WERI-Rb-1 (cell line): Measurements from ENCODE around the gene RYR2.

ENCODE experiments used
- DNase-seq: peaks from one replicate; pipeline ENCODE4 v3.0.0-alpha.2; 2020
- H3K27ac ChIP-seq: fragments of 250-450 bp; sonication (Bioruptor Pico); 2 replicates; pipeline ENCODE4 v1.5.1; 2020; ENCODE audit warnings: mild to moderate bottlenecking, moderate library complexity
- H3K27me3 ChIP-seq: fragments of 250-450 bp; sonication (Bioruptor Pico); 2 replicates; pipeline ENCODE4 v1.5.1; 2021; ENCODE audit warnings: mild to moderate bottlenecking, low read depth, moderate library complexity; ENCODE audit not compliant: insufficient read depth, severe bottlenecking
- H3K36me3 ChIP-seq: fragments of 250-450 bp; sonication (Bioruptor Pico); 2 replicates; pipeline ENCODE4 v1.5.1; 2020; ENCODE audit warnings: mild to moderate bottlenecking, moderate library complexity
- H3K4me3 ChIP-seq: 2 replicates; pipeline ENCODE4 v1.5.1; 2011; ENCODE audit warnings: low read depth, mild to moderate bottlenecking, control low read depth, low read length
- H3K9me3 ChIP-seq: fragments of 250-450 bp; sonication (Bioruptor Pico); 2 replicates; pipeline ENCODE4 v1.5.1; 2021; ENCODE audit warnings: mild to moderate bottlenecking, moderate library complexity; ENCODE audit not compliant: severe bottlenecking
- TF ChIP-seq, protein P1 (sequence below): IDR thresholded peaks from 2 replicates; pipeline ENCODE4 v1.5.1; 2011; ENCODE audit warnings: low read depth, mild to moderate bottlenecking, control low read depth, inconsistent platforms, low read length

The RYR2 gene

DNA sequence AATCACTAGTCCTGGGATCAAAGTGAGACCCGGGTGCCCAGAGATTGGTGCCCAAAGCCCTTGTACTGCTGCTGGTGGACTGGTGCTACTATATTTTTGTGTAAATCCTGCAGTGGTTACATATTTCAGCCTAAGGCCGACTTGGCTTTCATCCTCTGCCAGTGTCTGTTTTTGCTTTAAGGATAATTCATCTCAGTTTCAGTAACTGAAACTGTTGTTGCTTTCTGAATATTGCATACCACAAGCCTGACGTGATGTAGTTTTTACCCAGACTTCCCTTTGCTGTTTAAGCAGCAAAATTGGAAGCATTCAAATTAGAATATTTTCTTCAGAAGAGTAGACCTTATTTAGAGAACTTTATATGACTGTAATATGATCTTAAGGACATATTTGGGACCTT, 341.8 kb downstream of the RYR2 start:
- DNase-seq, result no peak

DNA sequence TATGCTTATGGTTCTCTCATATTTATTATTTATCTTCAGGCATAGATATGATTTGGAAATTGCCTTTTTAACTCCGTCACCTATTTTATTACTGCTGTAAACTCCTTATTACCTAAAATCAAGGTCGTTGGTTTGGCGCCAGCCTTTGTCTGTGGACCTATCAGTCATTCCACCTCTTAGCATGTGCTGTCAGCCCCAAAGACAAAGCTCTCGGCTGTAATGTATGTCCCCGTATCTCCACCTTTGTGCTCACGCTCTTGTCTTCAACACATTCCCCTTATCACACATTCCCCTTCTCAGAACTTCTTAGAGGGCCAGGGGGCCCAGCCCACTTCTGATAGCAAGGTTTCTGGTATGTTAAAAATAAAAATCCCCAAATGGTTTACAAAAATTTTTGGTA, 342.2 kb downstream of the RYR2 start:
- Histone ChIP-seq H3K36me3 (no peaks in the 10 kb centered on the region), H3K27me3 (no peaks in the 10 kb centered on the region), H3K9me3 (no peaks in the 10 kb centered on the region), H3K27ac (no peak overlapping the region), H3K4me3 (no peak overlapping the region)
- DNase-seq, result no peak
- TF ChIP-seq, protein P1, sequence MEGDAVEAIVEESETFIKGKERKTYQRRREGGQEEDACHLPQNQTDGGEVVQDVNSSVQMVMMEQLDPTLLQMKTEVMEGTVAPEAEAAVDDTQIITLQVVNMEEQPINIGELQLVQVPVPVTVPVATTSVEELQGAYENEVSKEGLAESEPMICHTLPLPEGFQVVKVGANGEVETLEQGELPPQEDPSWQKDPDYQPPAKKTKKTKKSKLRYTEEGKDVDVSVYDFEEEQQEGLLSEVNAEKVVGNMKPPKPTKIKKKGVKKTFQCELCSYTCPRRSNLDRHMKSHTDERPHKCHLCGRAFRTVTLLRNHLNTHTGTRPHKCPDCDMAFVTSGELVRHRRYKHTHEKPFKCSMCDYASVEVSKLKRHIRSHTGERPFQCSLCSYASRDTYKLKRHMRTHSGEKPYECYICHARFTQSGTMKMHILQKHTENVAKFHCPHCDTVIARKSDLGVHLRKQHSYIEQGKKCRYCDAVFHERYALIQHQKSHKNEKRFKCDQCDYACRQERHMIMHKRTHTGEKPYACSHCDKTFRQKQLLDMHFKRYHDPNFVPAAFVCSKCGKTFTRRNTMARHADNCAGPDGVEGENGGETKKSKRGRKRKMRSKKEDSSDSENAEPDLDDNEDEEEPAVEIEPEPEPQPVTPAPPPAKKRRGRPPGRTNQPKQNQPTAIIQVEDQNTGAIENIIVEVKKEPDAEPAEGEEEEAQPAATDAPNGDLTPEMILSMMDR, result no peak

More for the DNA sequence above, 341.8 kb downstream of the RYR2 start:
- TF ChIP-seq, protein P1, result no peak
- H3K27ac ChIP-seq, result no peak overlapping the region
- no peaks in the 10 kb centered on the region for H3K36me3 ChIP-seq
- no peaks in the 10 kb centered on the region for H3K27me3 ChIP-seq
- H3K9me3 ChIP-seq, result no peaks in the 10 kb centered on the region
- H3K4me3 ChIP-seq, result no peak overlapping the region

DNA sequence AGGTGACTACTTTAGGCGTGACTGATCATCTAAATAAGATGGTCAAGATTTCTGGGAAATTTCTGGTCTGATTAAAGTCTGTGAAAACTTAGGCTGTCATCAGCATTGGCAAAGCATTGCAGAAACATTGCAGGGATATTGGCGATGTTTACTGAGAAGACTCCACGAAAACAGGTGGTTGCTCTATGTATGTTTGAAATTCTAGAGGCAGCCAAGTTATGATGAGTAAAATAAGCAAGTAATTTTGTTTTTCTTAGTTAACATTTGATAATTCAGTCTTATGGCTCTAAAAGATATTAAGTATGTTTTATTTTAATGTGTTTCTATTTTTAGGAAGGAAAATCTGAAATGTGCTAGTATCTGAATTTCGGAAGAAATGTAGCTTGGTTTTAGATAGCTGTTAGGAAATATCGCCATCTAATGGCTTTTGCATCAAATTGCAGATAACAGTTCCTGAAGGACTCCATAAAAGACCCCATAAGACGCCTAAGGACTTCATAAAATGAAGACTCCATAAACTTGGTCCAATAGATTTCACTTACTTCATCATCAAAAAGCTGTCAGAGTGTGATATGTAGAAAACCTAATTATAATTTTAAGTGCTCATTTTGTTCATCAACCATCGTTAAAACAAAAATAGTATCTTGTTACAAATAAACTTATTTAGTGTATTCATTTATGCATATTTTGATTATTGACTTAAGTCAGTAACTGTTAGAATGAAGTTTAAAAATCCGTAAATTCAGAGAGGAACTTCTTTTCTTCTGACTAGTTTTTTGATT, 344.6 kb downstream of the RYR2 start:
- Histone ChIP-seq H3K9me3 (no peaks in the 10 kb centered on the region), H3K27ac (no peak overlapping the region), H3K36me3 (no peaks in the 10 kb centered on the region), H3K4me3 (no peak overlapping the region), H3K27me3 (no peaks in the 10 kb centered on the region)
- no peak for DNase-seq
- TF ChIP-seq, protein P1, result peak; percentile 56

DNA sequence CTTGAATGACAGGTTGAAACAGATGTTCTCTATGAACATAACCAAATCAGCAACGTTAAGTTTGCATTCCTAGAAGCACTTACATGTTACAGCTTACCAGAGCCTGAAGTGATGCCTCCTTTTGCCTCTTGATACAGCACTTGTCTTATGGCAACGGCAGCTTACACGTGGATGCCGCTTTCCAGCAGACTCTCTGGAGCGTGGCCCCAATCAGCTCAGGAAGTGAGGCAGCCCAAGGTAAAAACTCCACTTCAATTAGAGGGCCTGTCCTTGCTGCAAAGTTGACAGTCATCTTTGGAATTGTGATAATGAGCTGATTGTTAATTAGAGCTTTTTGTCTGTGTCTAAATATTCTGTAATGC, 345.1 kb downstream of the RYR2 start:
- no peaks in the 10 kb centered on the region for H3K27me3 ChIP-seq
- H3K36me3 ChIP-seq, result no peaks in the 10 kb centered on the region
- no peak overlapping the region for H3K4me3 ChIP-seq
- no peaks in the 10 kb centered on the region for H3K9me3 ChIP-seq
- DNase-seq, result no peak
- TF ChIP-seq, protein P1, result no peak
- H3K27ac ChIP-seq, result no peak overlapping the region

DNA sequence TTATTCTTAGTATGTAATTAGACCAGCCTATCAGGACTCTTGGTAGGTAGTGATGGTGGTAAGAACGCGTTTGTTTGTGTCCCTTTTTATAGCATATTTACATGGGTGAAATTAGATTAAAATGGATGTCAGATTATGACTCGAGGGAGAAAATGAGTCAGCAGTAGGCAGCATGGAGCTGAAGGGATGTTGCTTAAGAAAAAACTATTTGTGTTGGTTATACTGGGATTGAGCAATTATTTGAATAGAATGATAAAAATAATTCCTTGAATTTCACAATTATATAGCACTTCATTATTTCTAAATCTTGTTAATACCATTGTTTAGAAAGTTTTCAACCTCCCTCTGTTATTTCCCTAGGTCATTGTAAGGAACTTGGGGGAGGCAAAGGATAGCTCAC, 348.8 kb downstream of the RYR2 start:
- TF ChIP-seq, protein P1, result no peak
- H3K27ac ChIP-seq, result no peak overlapping the region

DNA sequence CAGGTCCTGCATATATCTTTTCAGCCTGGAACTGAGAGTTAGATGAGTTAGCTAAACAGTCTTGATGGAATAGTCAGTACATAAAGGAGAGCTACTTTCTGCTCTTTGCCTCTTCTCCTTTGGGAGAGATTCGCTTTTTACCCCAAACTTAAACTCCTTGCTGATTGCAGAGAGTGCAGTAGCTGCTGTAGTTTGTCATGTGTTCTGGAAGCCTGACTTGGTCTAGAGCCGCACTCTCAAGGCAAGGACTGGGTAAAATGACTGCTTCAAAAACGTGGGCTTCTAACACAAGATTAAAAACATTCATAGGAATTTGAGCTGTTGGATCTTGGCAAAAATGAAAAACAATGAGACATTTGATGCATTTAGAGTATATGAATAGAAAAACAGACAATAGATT, 351.6 kb downstream of the RYR2 start:
- no peak for DNase-seq
- Histone ChIP-seq H3K27me3 (no peaks in the 10 kb centered on the region), H3K9me3 (no peaks in the 10 kb centered on the region), H3K27ac (no peak overlapping the region), H3K36me3 (no peaks in the 10 kb centered on the region), H3K4me3 (no peak overlapping the region)
- TF ChIP-seq, protein P1, result no peak

More for the DNA sequence above, 348.8 kb downstream of the RYR2 start:
- no peaks in the 10 kb centered on the region for H3K36me3 ChIP-seq
- no peaks in the 10 kb centered on the region for H3K27me3 ChIP-seq
- H3K9me3 ChIP-seq, result no peaks in the 10 kb centered on the region
- no peak for DNase-seq
- H3K4me3 ChIP-seq, result no peak overlapping the region
